Smooth muscle cell of the brain vasculature (primary cell): ENCODE measurements around the gene PIGM.

ENCODE experiments used
- DNase-seq: peaks from one replicate; pipeline ENCODE4 v3.0.0-alpha.2; 2012; ENCODE audit warnings: low read depth, low spot score

The PIGM gene

DNA sequence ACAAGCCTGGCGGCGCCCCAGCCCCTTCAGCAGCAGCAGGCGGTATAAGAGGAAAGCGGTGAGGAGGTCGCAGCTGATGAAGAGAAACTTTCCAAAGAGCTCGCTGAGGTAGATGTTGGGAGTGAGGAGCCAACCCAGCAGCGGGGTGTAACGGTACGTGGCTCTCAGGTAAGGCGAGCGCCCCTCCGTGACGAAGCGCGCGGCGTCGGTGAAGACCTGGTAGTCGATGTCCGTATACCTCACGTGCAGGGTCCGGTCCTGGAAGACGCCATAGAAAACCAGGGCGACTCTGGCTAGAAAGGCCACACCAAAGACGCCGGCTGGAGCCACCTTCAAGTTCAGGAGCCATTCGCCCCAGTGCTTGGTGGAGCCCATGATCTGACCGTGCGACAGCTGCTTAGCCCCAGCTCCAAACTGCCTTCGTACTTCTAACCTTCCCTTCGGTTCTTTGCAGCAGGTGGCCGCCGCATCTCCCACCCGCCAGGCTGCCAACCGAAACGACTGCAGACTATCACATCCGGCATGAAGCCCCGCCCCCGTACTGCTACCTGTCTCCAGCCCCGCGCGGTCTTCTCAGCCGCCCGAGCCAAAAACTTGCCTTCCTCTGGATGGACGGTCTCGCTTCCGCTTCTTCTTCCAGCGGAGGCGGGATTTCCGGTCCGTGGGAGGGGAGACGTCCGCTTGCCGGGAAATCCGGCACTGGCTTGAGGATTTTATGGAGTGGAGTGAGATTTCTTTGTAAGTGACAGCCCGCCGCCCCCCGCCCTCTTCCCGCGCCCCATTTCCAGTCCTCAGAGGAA lies at the start of gene PIGM:
PIGM (minus strand) TSS at position 626 of the 800 bp plus-strand sequence; CDS start at position 375, 251 bp downstream.
- DNase-seq, result peak; percentile 78

DNA sequence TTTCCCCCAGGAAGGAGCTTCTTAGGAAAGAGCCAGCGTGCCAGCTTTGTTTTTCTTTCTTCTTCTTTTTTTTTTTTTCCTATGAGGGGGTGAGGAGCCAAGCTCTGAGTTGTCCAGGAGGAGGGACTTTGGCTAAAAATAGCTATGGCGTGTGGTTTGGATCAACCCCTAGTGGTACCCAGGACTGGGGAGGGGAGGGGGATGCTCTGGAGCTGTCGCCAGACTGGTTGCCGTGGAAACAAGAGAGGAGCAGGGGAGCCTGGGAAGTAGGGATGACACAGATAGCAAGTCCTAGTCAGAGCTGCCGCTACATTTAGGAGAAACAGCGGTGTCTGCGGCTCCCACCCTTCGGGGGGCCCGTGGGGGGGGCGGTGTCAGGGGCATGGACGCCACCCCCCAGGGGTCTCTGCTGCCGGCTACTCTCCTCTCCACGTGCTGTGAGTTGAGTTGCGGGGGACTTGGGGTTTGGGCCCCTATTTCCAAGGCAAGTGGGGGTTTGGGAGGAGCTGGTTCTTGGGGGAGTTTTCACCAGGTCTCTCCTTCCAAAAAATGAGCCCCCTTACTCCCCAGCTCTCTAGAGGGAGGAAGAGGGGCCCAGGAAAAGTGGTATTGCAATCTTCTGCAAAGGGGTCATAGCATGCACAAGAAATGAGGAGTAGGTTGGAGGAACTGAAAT lies 49.6 kb upstream of the PIGM start, which contains the start of gene KCNJ9:
KCNJ9 (plus strand) TSS at position 278 of the 676 bp plus-strand sequence. CDS start 2,493 bp downstream, outside the sequence.
- no peak for DNase-seq

DNA sequence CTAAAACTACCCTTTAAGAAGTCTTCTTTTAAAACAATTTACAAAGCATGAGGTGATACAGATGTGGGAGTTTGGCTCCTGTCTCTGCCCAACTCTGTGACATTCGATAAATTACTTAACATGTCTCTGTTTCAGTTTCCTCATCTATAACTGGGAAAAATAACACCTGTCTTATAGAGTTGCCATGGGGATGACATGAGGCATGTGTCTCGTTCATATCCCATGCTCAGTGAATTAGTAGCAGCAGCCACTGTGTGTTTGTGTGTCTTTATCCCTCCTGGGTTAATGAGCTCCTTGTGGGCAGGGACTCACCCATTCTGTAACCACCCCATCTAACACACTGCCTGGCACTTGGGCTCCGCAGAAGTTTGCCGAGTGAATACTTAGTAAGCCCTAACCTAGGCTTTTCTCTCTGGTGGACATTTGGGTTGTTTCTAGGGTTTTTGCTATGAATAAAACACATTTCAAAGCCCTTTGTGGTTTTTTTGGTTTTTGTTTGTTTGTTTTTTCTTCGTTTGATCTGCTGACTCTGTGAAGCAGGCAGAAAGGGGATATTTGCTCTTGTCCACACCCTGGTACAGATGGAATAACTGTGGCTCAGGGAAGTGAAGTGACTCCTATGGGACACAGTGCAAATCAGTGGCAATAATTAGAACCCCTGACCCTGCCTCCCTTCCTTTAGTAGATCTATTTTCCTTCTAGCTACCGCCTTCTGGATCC lies 48.8 kb upstream of the PIGM start:
- DNase-seq, result no peak

DNA sequence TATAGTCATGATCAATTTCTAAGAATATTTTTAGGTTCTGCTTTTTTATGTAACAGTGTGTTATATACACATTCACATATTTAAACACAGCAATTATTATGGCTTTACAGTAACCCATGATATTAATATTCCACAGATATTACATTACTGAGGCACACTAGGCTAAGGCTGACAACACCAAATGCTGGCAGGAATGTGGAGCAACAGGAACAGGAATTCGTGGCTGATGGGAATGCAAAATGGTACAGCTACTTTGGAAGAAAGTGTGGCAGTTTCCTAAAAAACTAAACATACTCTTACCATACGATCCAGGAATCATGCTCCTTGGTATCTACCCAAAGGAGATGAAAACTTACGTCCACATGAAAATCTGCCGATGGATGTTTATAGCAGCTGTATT lies 47.7 kb upstream of the PIGM start:
- DNase-seq, result no peak

DNA sequence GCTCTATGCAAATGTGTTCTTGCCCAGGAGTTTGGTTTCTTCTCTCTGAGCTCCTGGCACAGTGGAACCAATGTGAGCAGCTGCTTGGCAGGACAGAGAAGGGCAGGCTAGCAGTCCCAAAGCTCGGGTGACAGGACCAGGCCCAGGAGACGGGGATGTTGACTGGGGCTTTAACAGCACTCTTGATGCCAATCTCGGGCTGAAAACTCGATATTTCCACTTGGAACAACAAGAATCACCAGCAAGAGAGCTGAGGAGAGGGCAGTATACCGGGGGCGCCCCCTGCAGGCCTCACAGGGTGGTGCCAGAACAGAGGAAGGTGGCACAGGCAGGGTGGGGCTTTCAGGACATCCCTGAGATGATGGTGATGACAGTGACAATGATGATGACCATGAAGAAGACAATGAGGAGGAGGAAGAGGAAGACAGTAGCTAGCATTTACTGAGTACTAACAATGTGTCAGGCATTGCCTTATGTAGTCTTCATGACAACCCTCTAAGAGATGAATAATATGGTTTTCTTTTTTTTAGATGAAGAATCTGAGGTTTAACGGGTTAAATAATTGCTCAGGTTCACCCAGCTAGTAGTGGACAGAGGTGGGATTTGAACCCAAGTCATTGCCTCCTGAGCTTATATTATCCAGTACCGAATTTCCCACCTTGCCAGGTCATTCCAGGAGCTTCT lies 46.9 kb upstream of the PIGM start:
- no peak for DNase-seq

DNA sequence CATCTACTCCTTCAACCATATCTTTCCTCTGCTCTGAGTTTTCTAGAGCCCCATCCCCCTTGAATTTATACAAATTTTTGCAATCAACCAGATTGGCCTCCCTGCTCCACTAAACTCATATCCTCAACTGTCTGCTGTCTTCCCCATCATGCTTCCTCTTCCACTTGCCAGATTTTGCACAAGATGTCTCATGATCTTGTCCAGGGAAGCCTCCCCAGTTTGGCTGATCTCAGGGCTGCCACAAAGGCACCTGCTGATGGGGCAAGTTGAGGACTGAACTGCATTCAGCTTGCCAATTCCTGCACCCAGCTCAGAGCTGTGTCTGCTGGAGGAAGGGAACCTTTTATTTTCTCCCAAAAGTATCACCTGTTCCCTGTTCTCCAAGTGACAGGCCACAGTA lies 45.7 kb upstream of the PIGM start:
- no peak for DNase-seq

DNA sequence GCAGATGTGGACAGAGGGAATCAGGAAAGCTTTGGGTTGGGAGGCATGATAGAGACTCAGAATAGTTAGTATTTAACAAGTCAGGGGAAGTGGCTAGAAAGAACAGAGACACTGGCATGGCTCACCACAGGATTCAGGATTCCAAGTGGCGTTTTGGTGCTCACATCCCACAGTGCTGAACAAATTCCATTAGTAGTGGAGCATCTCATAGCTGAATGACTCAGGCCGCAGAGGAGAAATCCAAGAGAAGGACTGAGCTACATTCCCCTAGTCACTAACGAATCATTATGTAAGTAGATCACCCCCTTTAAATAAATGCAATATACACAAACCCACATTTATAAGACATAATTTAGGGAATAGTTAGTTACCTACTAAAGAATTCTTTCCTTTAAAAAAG lies 44.5 kb upstream of the PIGM start:
- no peak for DNase-seq

DNA sequence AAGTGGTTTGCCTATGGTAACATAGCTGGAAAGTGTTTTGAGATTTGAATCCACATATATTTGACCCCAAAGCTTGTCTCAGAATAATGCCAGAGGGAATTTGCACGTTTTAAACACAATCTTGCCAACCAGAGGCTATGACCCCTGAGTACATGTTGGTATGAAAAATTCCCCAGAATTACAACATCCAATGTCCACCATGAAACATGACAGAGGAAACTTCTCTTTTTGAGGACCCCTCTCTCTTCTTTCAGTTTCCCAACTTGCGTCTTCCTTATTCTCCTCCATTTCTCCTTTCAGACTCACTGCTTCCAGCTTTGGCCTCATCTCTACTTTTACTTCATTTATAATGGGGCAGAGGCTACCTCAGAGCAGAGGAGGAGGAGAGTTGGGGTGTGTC lies 44.0 kb upstream of the PIGM start:
- no peak for DNase-seq

DNA sequence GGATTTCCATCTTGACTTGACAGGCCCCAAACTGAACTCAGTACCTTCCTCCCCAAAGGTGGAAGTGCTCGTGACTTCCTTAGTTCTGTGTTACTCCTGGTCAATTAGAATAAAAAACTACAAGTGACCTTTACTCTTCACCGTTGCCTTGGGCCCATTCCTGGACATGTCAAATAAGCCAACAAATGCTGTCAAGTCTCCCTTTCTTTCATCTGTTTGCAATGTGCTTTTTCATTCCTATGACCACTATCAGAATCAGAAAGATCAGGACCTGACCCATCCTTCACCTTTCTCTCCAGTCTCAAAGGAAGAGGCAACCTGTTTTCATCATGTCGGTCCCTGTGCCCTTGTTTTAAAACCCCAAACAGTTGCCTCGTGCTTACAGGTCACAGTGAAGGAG lies 43.1 kb upstream of the PIGM start:
- DNase-seq, result no peak

DNA sequence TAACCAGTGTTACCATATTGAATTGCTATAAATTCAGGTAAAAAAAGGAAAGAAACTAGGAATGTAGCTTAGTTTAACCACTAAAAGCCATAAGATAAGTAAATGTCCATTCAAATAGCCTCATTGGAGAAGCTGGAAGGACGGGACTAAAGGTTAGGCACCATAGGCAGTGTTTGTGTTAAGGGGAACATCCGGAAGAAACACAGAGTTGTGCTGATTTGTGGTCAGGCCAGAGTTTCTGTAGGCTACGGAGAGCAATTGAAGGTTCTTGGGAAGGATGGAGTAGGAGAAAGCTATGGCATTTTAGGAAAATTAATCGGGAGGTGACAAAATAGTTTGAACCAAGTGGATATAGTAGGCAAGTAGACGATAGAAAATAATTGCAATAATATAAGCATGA lies 39.5 kb upstream of the PIGM start:
- no peak for DNase-seq

DNA sequence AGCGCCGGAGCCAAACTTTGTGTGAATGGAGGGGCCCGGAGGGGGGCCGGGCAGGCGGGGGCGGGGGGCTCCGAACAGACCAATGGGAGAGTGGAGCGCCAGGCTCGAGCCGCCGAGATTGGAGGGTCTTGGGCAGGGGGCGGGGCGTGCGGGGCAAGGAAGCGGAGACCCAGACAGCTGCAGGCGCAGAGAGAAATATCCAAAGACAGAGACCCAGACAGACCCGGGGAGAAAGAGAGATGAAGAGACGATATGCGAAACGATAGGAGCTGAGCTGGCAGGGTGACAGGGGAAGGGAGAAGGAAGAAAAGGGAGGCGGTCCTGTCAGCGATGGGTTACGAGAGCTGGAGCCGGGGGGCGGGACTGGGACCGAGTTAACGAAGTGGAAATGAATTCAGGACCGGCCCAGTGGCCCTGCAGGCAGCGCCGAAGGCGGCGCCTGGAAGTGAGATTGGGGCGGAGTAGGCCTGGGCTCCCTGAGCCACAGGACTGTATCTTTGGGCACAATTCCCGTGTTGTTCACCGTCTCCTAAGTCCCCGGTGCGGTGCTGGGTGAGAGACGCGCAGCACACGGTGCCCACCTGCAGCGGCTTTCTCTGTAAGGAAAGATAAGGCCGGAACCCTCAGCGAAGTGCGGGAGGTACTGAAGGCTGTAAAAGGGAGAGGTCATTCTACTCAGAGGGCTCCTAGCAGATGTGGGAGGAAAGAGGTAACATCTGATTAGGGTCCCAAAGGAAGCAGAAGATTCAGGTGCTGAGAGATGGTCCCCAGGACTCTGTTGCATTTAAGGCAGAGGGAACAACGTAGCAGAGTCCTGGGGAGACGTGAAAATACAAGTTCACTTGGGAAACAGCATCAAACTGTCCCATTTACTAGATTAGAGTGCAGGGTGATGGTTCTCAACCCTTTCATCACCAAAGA lies 38.7 kb upstream of the PIGM start:
- DNase-seq, result no peak

DNA sequence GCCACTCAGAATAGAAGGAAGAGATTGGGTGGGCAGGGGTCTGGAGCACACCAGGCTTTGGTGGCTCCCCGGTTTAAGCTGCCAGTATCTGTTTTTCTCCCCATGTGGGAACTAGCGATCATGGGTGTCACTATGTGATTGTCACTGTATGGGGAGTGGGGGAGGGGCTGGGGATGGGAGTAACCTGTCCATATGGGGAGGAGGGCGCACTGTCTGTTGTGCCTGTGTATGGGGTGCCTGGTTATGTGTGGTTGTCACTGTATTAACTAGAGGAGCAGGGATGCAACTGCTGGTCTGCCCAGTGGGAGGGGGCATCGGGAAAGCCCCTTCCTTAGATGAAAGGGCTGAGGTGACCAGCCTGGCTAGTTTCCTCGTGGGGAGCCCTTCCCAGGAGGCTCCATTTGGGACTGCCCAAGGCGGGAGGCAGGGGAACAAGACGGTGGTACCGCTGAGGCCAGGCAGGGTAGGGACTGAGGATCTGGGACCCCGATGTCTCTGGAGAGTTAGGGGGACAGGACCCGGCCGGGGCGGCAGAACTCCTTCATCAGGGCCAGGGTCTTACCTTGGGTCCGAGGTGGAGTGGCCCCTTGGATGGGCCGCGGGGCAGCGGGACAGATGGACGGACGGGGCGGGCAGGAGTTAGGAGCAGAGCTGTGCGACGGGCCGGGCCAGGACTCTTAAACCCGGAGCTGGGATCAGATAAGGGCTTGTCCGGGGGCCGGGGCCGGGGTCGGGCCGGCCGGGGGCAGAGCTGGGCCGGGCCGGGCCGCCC lies 37.9 kb upstream of the PIGM start, which contains the start of gene KCNJ10:
KCNJ10 (minus strand) TSS at position 701 of the 772 bp plus-strand sequence. CDS start 27,628 bp downstream, outside the sequence.
- no peak for DNase-seq

DNA sequence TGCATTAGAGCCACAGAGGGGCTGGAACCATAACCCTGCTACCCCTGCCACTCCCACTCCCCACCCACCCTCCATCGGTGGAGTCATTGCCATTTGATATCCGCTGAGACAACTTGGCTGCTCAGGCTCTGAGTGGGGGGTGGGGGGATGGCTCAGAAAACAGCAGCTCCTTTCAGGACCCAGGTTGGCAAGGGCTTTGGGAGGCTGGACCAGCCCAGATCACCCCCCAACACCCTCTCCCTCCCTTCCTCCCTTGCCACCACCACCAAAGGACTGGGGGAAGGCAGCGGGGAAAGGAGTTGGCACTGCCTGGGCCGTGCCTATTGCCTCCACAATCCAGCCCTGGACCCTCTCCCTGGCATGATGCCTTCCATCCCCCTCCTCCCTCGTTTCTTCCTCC lies 36.4 kb upstream of the PIGM start:
- DNase-seq, result no peak

DNA sequence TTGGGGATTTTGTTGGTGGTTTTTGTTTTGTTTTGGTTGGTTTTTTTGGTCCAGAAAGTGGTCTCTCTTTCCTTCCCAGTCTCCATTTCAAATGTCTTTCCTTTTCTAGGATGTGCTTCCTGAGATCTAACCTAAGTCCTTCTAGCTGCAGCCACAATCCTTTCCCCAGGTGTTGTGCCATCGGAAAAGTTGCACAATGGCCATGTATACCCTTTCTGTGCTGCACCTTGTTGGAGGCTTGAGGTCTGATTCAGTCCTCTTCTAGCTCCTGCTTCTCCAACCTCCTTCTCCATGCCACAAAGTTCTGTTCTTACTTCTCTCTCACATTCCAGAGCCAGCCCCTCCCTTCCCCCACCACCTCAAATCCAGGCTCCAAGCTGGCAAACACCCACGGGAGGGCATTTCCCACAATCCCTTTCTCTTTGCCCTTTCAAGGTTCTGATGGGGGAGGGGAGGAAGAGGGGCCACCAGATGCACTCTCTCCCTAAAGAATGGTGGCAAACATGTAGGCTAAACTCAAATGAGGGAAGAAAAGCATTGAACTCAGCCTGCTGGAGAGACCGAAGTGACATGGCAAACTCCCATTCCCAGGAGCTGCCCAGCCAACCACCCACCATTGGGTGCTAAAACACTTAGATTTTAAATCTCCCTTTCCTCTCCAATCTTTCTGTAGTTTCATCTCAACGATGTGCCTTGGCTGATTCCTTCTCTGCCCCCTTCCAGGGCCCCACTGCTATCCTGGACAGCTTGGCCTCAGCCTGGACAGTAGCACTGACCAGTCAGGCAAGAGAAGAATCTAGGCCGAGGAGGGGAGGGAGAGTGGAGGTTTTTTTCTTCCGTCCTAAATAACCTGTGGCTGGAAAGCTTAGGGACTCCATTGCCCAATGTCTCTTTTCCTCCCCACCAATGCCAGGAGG lies 35.3 kb upstream of the PIGM start:
- no peak for DNase-seq

DNA sequence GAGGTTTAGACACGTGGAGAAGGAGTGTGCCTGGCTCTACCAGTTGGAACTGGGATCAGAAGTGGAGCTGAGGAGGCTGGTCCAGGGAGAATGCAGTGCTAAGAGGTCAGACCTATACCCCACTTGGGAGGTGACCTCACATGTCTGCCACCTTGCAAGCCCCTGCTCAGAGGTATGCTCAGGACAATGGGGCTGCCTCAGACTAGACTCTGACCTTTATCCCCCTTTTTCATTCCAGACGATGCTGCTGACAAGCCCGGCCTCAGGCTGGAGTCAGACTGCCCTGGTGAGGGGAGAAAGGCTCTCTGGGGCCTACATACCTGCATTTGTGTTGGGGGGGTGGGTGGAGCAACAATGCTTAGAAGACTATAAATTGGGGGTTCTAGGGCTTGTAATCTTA lies 33.0 kb upstream of the PIGM start:
- no peak for DNase-seq

DNA sequence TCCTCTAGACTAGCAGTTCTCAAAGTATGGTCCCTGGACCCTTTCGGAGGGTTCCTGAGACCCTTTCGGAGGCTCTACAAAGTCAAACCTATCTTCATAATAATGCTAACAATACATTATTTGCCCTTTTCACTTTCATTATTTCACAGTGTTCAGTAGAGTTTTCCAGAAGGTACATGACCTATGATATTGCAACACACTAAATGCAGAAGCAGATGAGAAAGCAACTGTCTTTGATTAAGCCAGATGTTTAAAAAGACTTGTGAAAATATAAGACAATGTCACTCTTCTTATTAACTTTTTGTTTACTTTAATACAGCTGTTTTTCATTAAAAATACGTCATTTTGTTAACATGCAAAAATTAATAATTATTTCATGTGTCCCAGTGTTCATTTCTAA lies 32.4 kb upstream of the PIGM start:
- DNase-seq, result no peak

DNA sequence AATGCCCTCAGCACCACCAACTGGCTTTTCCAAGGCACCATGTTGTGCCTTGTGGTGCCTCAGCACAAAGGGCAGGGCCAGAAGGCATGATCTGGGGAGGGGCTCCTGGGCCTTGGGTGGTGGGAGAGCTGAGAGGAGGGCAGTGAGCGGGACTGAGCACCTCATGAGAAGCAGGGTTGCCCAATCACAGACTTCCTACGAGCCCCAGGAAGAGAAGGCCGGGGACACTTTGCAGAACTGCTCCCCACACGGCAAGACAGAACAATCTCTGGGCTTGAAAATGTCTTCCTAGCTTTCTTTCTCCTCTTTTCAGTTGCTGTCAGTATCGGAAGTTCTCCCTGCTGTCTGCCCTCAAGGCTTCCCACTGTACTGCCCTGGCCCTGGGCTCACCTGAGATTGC lies 31.4 kb upstream of the PIGM start:
- no peak for DNase-seq

DNA sequence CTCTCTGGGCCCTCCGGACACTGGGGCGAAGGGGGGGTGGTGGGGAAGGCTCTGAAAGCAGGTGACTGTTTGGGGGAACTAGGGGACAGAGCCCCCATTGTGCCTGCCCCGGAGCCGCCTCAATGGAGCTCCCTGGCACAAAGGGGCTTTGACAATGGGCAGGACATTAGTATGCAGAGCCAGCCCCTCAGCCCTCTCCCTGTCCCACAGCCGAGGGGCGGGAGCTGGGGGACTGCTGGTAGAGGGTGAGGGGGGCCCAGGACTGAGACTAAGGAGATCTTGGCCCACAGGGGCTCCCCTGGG lies 30.4 kb upstream of the PIGM start:
- no peak for DNase-seq
